ENCODE measurements around the gene INTS12.
"Not testable (repeated sequence)": the region's sequence is repeated elsewhere in the genome, so short reads cannot be mapped to it uniquely, and the experiment has no call there.

Gene INTS12

DNA sequence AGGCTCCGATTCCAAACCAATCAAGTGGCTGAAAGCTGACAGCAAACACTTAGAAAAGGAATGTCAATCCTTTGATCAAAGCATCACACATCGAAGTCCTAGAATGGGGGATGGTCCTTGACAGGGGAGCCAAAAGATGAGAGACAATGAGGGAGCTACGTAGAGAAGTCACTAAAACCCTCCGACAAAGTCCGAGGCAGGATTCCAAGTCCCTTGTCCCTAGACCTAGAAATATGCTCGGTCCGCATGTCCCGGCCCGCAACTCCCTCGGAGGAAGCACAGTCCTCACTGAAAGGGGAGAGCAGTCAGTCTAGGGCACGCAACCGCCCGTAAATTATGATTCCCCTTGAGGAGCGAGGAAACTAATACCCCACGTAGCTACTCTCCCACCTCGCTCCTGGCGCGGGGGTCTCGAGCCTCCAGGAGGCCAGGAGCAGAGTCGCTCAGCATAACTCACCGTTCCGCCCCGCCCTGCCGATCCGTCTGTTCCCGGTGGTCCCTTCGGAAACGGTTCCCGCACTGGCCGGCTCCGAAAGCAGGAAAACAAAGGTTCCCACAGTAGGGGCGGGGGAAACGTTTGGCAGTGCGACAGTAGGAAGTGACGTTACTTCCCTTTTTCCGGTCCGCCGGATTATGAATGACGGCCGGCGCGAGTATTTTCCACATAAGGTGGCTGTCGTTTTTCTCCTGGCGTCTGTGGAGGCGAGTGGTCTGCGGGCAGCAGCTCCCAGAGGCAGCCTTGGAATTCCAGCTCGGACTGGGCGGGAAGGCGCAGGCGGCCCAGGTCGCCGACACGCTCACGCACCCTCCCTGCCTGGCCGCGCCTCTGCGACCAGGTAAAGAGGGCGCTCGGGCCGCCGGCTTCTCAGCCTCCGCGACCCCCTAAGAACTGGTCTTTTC lies at the start of gene INTS12, which contains the start of gene GSTCD:
INTS12 (minus strand) TSS at position 509 of the 900 bp plus-strand sequence. CDS start 8,684 bp downstream, outside the sequence.
GSTCD (plus strand) TSS at position 604 of the 900 bp plus-strand sequence. CDS start 8,830 bp downstream, outside the sequence.
- peak; percentile 81 for DNase-seq (ENCODE audit: low read depth)
- peak within 1 kb of the TSS; percentile 94 for H3K4me3 ChIP-seq (ENCODE audit: low read depth, low read length)

GRCh38 chr4:105755375-105755774 lies 46.9 kb upstream of the INTS12 start:
- DNase-seq (ENCODE audit: low read depth), result no peak
- no peak overlapping the region for H3K4me3 ChIP-seq (ENCODE audit: low read depth, low read length)

- DNase-seq (ENCODE audit: low read depth), result no peak
- H3K4me3 ChIP-seq (ENCODE audit: low read depth, low read length), result no peak overlapping the region
Measured at GRCh38 chr4:105753361-105753760, 44.9 kb upstream of the INTS12 start.

DNA sequence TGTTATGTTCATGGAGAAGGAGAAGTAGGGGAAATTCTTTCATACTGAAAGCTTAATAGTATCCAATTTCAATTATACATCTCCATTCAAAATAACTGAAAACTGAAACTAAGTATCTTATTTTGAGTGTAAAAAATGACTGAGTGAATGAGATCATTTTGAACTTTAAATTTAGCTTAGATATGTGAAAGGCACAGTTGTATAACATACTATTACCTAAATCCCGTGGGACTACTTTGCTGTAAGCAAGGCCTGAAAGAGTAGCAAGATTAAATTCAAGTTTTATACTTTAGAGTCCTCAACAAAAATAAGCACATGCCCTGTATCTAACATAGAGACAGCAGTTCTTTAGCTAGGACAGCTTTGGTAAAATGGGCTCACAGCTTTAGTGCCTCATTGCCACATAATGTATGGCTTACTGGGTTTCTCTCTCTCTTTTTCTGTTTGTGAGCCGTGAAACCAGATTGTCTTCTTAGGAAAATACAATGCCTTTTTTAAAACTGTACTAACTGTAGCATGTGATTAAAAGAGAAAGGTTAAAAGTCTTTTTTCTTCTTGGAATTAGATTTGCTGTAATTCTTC lies 43.3 kb upstream of the INTS12 start:
- no peak overlapping the region for H3K4me3 ChIP-seq (ENCODE audit: low read depth, low read length)
- DNase-seq (ENCODE audit: low read depth), result peak; percentile 5

- DNase-seq (ENCODE audit: low read depth), result no peak
Measured at GRCh38 chr4:105748222-105748621, 39.7 kb upstream of the INTS12 start.

GRCh38 chr4:105741548-105741947 lies 33.1 kb upstream of the INTS12 start:
- no peak overlapping the region for H3K4me3 ChIP-seq (ENCODE audit: low read depth, low read length)
- DNase-seq (ENCODE audit: low read depth), result no peak

More at GRCh38 chr4:105748222-105748621, 39.7 kb upstream of the INTS12 start:
- H3K4me3 ChIP-seq (ENCODE audit: low read depth, low read length), result no peak overlapping the region

DNA sequence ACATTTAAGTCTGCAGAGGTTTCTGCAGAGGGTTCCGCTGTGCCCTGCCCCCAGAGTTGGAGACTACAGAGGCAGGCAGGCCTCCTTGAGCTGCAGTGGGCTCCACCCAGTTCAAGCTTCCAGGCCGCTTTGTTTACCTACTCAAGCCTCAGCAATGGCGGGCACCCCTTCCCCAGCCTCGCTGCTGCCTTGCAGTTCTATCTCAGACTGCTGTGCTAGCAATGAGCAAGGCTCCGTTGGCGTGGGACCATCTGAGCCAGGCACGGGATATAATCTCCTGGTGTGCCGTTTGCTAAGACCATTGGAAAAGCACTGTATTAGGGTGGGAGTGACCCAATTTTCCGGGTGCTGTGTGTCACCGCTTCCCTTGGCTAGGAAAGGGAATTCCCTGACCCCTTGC lies 26.7 kb upstream of the INTS12 start:
- H3K4me3 ChIP-seq (ENCODE audit: low read depth, low read length); DNase-seq (ENCODE audit: low read depth): not testable (repeated sequence)

DNA sequence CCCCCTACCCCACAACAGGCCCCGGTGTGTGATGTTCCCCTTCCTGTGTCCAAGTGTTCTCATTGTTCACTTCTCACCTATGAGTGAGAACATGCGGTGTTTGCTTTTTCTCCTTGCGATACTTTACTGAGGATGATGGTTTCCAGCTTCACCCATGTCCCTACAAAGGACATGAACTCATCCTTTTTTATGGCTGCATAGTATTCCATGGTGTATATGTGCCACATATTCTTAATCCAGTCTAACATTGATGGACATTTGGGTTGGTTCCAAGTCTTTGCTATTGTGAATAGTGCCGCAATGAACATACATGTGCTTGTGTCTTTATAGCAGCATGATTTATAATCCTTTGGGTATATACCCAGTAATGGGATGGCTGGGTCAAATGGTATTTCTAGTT lies 21.4 kb upstream of the INTS12 start:
- not testable (repeated sequence) for DNase-seq (ENCODE audit: low read depth); H3K4me3 ChIP-seq (ENCODE audit: low read depth, low read length)

GRCh38 chr4:105725623-105726022 lies 17.1 kb upstream of the INTS12 start:
- H3K4me3 ChIP-seq (ENCODE audit: low read depth, low read length), result no peak overlapping the region
- DNase-seq (ENCODE audit: low read depth), result no peak

DNA sequence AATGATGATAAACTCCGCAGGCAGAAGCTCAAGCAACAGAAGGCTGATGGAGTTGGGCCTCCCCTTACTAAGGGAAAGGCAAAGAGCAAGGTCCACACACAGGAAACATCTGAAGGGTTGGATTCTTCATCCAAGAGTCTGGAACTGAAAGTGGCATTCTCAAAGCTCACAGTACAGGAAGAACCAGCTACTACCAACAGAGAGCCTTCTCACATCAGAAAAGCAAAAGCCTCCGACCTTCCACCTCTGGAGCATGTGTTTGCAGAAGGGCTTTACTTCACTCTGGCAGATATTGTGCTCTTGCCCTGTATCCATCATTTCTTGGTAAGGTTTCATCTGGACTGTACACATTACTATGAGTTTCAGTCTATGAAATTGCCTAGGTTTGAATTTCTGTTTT lies 10.7 kb upstream of the INTS12 start:
- no peak overlapping the region for H3K4me3 ChIP-seq (ENCODE audit: low read depth, low read length)
- no peak for DNase-seq (ENCODE audit: low read depth)

GRCh38 chr4:105715692-105716278 lies 7.3 kb upstream of the INTS12 start:
- no peak overlapping the region for H3K4me3 ChIP-seq (ENCODE audit: low read depth, low read length)
- no peak for DNase-seq (ENCODE audit: low read depth)

- no peak overlapping the region for H3K4me3 ChIP-seq (ENCODE audit: low read depth, low read length)
- no peak for DNase-seq (ENCODE audit: low read depth)
Measured at GRCh38 chr4:105714932-105715331, 6.4 kb upstream of the INTS12 start.

GRCh38 chr4:105714071-105714521 lies 5.6 kb upstream of the INTS12 start:
- H3K4me3 ChIP-seq (ENCODE audit: low read depth, low read length), result no peak overlapping the region
- DNase-seq (ENCODE audit: low read depth), result no peak

GRCh38 chr4:105712766-105713165 lies 4.3 kb upstream of the INTS12 start:
- no peak overlapping the region for H3K4me3 ChIP-seq (ENCODE audit: low read depth, low read length)
- DNase-seq (ENCODE audit: low read depth), result no peak

- DNase-seq (ENCODE audit: low read depth), result no peak
- H3K4me3 ChIP-seq (ENCODE audit: low read depth, low read length), result no peak overlapping the region
Measured at GRCh38 chr4:105710678-105711077, 2.2 kb upstream of the INTS12 start.

GRCh38 chr4:105710012-105710600 lies 1.6 kb upstream of the INTS12 start:
- no peak for DNase-seq (ENCODE audit: low read depth)
- no peak overlapping the region for H3K4me3 ChIP-seq (ENCODE audit: low read depth, low read length)

DNA sequence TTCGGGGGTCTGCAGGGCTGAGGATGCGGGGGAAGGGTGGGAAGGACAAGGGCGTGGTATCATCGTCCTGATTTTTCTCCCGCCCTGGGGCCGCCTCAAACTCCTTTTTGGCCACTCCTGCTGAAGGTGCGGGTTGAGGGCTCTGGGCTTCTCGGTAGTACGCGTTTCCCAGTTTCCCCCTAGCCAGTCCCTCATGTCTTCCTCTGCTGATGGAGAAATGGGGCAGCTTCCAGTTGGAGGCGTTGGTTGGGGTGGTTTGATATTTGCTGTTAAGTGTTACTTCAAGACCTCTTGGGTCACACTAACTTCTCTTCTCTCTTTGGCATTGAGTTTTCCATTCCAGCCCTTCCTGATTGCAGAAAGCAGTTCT lies 577 bp upstream of the INTS12 start:
- H3K4me3 ChIP-seq (ENCODE audit: low read depth, low read length), result peak overlapping the region; percentile 94
- no peak for DNase-seq (ENCODE audit: low read depth)

DNA sequence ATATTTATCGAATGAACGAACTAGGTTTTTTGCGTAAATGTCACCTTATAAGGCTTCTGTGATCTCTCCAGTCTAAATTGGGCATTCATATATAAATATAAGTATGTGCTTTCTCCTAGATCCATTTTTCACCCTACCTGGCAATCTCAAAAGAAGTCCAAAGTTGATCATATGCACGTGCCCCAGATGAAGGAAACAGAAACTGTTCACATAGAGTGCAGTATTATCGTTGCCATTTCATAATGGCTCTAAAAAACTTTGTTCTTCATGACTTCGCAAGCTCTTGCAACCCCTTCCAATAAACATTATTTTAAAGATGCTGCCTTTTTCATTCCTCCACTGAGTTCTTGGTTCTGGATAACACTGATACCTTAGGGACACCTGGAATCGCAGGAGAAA lies 708 bp downstream of the INTS12 start:
- peak overlapping the region; percentile 94 for H3K4me3 ChIP-seq (ENCODE audit: low read depth, low read length)
- no peak for DNase-seq (ENCODE audit: low read depth)

DNA sequence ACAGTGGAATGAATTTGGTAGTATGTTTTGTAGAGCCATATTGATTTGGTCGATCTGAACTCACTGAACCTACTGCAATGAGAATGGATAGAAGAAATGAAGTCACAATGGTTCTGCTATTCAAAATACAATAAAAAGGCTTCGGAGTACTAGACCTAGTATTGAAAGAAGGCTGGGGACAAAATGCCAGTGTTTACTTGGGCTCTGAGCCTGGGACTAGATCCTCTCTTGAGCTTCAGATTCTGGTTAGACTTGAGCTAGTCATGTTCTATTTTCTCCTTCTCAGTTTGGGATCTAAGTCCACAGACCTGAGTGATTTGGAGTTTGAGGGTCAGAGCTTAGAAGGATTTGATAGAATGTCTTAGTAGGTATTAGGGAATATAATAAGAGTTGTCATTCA lies 9.9 kb downstream of the INTS12 start:
- H3K4me3 ChIP-seq (ENCODE audit: low read depth, low read length), result no peak overlapping the region
- DNase-seq (ENCODE audit: low read depth), result no peak

DNA sequence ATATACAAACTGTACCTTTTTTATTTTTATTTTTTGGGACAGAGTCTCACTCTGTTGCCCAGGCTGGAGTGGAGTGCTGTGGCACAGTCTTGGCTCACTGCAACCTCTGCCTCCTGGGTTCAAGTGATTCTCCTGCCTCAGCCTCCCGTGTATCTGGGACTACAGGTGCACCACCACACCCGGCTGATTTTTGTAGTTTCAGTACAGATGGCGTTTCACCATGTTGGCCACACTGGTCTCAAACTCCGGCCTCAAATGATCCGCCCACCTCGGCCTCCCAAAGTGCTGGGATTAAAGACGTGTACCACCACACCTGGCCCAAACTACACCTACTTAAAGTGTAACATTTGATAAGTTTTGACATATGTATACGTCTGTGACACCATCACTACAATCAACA lies 12.7 kb downstream of the INTS12 start:
- DNase-seq (ENCODE audit: low read depth); H3K4me3 ChIP-seq (ENCODE audit: low read depth, low read length): not testable (repeated sequence)
